ENCODE data around the gene PLCH1. TPM values are rescaled to one million over a fixed set of nuclear protein-coding genes. Genes with fewer than 3 reads are reported as not detected.

The PLCH1 gene
- total RNA-seq, 1 experiment from 2014 or later, result 8.9 TPM

GRCh38 chr3:155535098-155535497 is 209.8 kb downstream of the PLCH1 start:
- ATAC-seq (no peak), DNase-seq (ENCODE audit: low spot score) (no peak)
- H3K4me1 Mint-ChIP-seq, result peaks cover 11% of the 10 kb centered on the region
- H3K4me3 Mint-ChIP-seq, result no peak overlapping the region
- ChIA-PET POLR2A (no interaction called here), CTCF (interaction anchor here (1.0 kb wide), 1 partner anchor 178 kb away, joined by 3 read pairs; no protein-coding TSS in a partner anchor)
- H3K36me3 Mint-ChIP-seq, result peaks cover 76% of the 10 kb centered on the region
- no peaks in the 10 kb centered on the region for H3K27me3 Mint-ChIP-seq (ENCODE audit: low read depth)
- TF ChIP-seq ATF2 (CRISPR knock-in tag; IDR thresholded peaks at IDR 0.05; ENCODE audit: borderline replicate concordance, low read depth) (no peak), SP1 (CRISPR knock-in tag; conservative IDR thresholded peaks at IDR 0.05) (no peak), ARID4B (CRISPR knock-in tag; IDR thresholded peaks at IDR 0.05; ENCODE audit: borderline replicate concordance) (no peak), NFYB (CRISPR knock-in tag; conservative IDR thresholded peaks at IDR 0.05; ENCODE audit: low read depth) (no peak), ZNF396 (CRISPR knock-in tag; IDR thresholded peaks at IDR 0.05; ENCODE audit: borderline replicate concordance) (no peak), GTF2I (CRISPR knock-in tag; conservative IDR thresholded peaks at IDR 0.05) (no peak), TP53 (CRISPR knock-in tag; IDR thresholded peaks at IDR 0.05) (no peak)
- TF ChIP-seq, protein P1, sequence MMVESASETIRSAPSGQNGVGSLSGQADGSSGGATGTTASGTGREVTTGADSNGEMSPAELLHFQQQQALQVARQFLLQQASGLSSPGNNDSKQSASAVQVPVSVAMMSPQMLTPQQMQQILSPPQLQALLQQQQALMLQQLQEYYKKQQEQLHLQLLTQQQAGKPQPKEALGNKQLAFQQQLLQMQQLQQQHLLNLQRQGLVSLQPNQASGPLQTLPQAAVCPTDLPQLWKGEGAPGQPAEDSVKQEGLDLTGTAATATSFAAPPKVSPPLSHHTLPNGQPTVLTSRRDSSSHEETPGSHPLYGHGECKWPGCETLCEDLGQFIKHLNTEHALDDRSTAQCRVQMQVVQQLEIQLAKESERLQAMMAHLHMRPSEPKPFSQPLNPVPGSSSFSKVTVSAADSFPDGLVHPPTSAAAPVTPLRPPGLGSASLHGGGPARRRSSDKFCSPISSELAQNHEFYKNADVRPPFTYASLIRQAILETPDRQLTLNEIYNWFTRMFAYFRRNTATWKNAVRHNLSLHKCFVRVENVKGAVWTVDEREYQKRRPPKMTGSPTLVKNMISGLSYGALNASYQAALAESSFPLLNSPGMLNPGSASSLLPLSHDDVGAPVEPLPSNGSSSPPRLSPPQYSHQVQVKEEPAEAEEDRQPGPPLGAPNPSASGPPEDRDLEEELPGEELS (CRISPR knock-in tag; IDR thresholded peaks at IDR 0.05), result no peak
- TF ChIP-seq, protein P2, sequence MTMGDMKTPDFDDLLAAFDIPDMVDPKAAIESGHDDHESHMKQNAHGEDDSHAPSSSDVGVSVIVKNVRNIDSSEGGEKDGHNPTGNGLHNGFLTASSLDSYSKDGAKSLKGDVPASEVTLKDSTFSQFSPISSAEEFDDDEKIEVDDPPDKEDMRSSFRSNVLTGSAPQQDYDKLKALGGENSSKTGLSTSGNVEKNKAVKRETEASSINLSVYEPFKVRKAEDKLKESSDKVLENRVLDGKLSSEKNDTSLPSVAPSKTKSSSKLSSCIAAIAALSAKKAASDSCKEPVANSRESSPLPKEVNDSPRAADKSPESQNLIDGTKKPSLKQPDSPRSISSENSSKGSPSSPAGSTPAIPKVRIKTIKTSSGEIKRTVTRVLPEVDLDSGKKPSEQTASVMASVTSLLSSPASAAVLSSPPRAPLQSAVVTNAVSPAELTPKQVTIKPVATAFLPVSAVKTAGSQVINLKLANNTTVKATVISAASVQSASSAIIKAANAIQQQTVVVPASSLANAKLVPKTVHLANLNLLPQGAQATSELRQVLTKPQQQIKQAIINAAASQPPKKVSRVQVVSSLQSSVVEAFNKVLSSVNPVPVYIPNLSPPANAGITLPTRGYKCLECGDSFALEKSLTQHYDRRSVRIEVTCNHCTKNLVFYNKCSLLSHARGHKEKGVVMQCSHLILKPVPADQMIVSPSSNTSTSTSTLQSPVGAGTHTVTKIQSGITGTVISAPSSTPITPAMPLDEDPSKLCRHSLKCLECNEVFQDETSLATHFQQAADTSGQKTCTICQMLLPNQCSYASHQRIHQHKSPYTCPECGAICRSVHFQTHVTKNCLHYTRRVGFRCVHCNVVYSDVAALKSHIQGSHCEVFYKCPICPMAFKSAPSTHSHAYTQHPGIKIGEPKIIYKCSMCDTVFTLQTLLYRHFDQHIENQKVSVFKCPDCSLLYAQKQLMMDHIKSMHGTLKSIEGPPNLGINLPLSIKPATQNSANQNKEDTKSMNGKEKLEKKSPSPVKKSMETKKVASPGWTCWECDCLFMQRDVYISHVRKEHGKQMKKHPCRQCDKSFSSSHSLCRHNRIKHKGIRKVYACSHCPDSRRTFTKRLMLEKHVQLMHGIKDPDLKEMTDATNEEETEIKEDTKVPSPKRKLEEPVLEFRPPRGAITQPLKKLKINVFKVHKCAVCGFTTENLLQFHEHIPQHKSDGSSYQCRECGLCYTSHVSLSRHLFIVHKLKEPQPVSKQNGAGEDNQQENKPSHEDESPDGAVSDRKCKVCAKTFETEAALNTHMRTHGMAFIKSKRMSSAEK (CRISPR knock-in tag; IDR thresholded peaks at IDR 0.05; ENCODE audit: borderline replicate concordance), result no peak
- H3K9me3 Mint-ChIP-seq, result peaks cover 65% of the 10 kb centered on the region
- no peak overlapping the region for H3K27ac Mint-ChIP-seq

DNA sequence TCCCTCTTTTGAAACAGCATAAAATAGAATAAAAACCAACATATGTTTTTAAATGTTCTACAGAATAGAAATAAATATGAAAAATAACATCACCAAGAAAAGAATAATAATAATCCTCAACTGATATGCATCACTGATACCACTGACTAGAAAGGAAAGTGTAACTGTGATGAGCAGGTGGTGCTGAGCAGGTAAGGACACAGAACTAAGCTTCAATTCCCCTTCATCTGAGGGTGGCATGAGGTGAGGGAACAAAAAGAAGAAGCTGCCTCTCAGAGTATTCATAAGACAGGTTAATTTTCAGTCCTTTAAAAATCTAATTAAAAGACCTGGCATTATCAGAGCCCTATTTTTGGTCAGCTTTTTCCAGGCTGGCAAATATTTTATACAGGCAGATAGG is 216.3 kb downstream of the PLCH1 start:
- no peaks in the 10 kb centered on the region for H3K27me3 Mint-ChIP-seq (ENCODE audit: low read depth)
- H3K27ac Mint-ChIP-seq, result no peak overlapping the region
- DNase-seq (ENCODE audit: low spot score) (no peak), ATAC-seq (no peak)
- peaks cover 54% of the 10 kb centered on the region for H3K36me3 Mint-ChIP-seq
- peaks cover 47% of the 10 kb centered on the region for H3K9me3 Mint-ChIP-seq
- ChIA-PET CTCF (no interaction called here), POLR2A (no interaction called here)
- H3K4me3 Mint-ChIP-seq, result no peak overlapping the region
- peaks cover 16% of the 10 kb centered on the region for H3K4me1 Mint-ChIP-seq
- TF ChIP-seq, protein P3, sequence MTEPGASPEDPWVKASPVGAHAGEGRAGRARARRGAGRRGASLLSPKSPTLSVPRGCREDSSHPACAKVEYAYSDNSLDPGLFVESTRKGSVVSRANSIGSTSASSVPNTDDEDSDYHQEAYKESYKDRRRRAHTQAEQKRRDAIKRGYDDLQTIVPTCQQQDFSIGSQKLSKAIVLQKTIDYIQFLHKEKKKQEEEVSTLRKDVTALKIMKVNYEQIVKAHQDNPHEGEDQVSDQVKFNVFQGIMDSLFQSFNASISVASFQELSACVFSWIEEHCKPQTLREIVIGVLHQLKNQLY (CRISPR knock-in tag; IDR thresholded peaks at IDR 0.05), result no peak
- TF ChIP-seq ATF2 (CRISPR knock-in tag; IDR thresholded peaks at IDR 0.05; ENCODE audit: borderline replicate concordance, low read depth) (no peak), ZBTB21 (CRISPR knock-in tag; IDR thresholded peaks at IDR 0.05; ENCODE audit: borderline replicate concordance) (no peak), ZNF396 (CRISPR knock-in tag; IDR thresholded peaks at IDR 0.05; ENCODE audit: borderline replicate concordance) (no peak), CREM (CRISPR knock-in tag; IDR thresholded peaks at IDR 0.05) (no peak), ARID4B (CRISPR knock-in tag; IDR thresholded peaks at IDR 0.05; ENCODE audit: borderline replicate concordance) (no peak), GTF2I (CRISPR knock-in tag; conservative IDR thresholded peaks at IDR 0.05) (no peak)
- TF ChIP-seq, protein P4, sequence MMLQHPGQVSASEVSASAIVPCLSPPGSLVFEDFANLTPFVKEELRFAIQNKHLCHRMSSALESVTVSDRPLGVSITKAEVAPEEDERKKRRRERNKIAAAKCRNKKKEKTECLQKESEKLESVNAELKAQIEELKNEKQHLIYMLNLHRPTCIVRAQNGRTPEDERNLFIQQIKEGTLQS (CRISPR knock-in tag; conservative IDR thresholded peaks at IDR 0.05), result no peak
